NCI-H524 (cell line): ENCODE data around the gene TBC1D14.
"Not testable (repeated sequence)": the region's sequence is repeated elsewhere in the genome, so short reads cannot be mapped to it uniquely, and the experiment has no call there.

Source experiments
- DNase-seq, 2 experiments: peaks; one replicate each; lab custom pipeline; 2025; lab: John Stamatoyannopoulos, UW

TBC1D14 gene

DNA sequence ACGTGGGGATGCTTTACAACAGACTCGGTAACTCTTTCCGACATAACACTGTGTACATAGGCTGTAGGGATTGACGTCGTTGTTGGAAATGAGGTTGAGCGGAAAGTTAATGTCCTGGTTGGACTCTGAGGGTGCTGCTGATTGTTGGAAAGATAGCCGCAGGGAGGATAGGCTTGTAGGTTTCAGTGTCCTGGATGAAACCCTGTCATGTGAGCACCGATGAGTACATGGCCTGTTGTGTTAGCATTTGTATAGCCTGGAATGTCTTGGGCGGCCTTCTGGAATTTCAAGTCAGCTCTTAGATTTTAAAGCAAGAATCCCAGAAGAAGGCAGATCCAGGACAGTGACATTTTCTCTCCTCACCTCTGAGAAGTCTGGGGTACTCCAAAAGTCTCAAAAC lies 63.3 kb downstream of the TBC1D14 start:
- DNase-seq: no peak

GRCh38 chr4:6974138-6974848 lies 64.7 kb downstream of the TBC1D14 start:
- peak; percentile 66 to 80 for DNase-seq

- DNase-seq: not testable (repeated sequence)
Measured at GRCh38 chr4:6977846-6978245, 68.2 kb downstream of the TBC1D14 start.

GRCh38 chr4:6983544-6984142 lies 74.0 kb downstream of the TBC1D14 start:
- DNase-seq: no peak

DNA sequence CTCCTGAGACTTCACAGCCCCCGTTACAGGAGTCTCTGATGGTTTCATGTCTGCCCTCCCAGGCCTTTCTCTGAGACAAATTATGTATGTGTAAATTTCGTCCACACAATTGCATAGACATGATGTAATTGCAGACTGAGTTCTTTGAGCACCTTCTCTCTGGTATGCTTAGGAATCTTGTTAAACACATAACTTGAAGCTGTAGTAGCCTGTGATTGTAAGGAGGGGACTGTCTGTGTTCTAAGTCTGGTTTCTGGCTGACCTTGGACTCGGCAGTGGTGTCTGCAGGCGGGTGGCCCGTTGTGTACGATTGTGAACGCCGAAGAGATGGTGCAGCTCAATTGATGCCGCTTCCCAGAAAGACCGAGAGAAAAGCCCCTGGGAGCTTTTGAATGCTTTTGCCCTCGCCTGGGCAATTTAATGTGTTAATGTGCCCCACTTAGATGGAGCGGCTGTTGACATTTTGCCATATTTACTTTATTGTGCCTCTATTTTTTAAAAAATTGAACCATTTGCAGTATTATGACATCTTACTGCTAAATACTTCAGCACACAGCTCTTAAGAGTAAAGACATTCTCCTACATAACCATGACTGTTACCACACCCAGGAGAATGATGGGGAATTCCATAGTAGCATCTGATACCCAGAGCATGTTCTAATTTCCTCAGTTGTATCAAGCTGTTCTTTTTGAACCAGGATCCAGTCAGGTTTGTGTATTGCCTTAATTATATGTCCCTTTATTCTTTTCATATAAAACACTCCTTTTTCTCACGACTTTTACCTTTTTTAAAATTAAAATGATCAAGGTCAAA lies 75.2 kb downstream of the TBC1D14 start:
- no peak for DNase-seq

DNA sequence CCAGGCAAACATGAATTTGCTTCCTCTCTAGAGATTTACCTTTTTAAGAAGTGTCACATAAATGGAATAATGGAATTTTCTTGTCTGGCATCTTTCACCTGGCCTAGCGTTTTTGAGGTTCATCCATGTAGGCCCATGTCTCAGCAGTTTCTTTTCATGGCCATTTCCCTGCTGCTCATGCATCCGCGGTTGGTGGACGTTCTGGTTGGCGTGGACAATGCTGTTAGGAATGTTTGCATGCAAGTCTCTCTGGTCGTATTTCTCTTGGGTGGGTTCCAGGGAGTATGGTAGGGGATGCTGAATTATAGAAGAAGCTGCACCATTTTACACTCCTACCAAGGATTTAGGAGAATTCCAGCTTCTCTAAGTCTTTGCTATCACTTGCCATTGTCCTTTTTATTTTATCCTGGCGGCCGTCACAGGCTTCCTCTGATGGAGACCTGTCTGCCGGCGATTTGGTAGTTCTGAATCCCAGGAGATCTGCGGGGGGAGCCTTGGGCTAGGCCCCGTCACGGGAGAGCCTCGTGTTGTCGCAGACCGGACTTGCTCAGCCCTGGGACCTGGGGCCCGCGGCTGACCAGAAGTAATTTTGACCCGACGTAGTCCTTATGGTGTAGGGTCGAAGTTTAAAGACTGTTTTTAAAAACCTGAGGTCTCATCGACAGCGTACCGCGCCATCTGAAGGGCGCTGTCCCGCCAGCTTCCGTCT lies 76.6 kb downstream of the TBC1D14 start:
- DNase-seq: peak in 1 of 2 experiments; percentile 69

DNA sequence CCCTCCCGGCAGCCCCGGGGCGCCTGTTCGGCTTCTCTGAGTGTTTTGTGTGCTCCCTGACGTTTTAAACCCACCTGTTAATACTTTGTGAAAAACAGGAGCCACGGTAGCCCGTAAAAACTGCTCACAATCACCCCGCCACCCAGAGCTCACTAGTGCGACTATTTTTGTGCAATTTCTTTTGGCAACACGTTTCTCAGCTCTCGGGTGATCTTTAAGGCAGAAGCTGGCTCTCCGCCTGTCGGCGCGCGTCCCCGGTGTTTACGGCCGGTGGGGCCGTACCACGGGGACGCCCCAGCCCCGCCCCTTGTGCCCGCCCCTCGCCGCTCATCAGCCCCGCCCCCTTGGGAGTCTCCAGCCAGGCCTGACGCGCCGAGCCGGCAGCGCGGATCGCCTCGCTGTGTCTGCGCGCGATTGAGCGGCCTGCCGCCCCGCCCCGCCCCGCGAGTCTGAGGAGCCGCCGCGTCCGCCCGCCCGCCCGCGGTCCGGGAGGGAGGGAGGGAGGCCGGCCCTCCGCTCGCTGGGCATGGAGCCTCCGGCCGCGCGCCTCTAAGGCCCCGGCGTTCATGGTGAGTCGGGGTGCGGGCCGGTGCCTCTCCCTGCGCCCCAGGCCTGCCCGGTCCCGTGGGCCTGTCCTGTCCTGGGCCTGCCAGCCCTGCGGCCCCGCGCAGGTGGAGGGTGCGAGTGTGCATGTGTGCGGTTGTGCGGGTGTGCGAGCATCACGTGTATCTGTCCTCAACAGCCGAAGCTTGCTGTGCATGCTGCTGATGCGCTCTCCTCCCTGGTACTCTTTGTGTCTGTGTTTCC lies 77.4 kb downstream of the TBC1D14 start:
- peak; percentile 83 to 92 for DNase-seq

DNA sequence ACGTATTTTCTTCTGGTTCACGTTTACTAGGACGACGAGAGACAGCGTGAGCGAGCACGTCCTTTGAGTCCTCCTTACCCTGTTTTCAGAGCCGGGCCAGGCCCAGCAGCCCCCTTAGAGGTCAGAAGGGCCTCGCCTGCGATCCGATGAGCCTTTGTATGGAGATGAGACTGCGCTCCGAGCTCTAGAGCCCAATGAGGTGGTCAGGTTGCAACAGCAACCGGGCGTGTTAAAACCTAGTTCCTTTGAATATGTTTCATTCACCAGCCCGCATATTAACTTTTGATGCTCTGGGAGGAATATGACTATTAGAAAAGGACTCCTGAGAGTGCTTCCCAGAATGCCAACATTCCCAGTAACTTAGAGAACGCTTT lies 77.9 kb downstream of the TBC1D14 start:
- peak in 1 of 2 experiments; percentile 71 for DNase-seq

DNA sequence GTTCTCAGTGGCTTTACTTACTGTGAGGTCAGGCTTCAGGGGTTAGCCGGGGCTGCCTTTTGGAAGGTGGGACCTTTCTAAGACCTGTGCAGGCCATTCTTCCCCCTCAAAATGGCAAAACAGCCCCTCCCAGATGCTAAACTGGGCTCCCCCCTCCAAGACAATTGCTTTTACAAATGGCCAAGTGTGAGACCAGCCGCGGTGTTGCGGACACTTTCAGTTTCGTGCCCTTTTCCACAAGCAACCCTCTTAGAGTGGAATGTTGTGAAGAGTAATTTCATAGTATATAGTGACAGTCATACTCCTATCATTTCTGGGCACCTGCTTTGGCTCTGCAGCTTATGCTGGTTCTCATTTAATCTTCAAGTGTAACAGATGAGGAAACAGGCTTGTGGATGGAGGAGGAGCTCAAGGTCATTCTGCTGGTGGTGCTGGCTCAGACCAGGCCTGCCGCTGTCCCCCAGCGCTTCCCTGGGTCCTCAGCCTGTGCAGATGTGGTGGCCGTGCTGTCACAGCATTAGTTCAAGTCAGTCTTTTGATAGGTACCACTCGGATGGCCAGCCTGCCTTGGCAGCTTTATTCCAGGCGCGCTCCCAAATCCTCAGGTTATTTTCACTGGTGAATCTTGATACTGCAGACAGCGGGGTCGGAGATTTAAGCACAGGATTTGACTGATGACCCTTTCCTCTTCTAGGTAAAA lies 78.5 kb downstream of the TBC1D14 start:
- no peak for DNase-seq

DNA sequence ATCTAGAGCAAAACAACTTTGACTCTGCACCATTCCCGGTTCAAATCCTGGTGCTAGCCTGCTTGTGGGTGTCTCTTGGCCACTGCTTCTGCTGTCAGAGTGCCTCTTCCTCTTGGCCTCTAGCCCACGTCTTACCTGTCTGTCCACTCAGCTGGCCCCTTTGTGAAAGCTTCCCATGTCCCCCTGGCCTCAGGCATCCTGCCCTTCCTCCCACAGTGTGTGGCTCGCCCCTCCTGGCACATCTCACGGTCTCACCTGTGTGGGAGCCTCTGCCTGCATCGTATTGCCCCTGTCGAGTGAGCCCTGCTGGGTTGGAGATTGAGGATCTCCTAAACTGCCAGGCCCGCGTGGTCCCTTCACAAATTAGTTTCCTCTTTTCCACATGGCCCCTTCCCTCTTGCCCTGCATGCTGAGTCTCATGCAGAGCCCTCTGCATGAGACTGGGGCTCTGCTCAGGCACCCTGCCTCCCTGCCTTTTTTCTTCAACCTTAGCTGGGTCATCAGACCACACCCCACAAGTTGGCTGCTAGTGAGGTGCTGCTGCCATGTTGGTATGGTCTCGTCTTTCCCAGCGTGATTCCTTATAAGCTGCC lies 79.8 kb downstream of the TBC1D14 start:
- DNase-seq: no peak

DNA sequence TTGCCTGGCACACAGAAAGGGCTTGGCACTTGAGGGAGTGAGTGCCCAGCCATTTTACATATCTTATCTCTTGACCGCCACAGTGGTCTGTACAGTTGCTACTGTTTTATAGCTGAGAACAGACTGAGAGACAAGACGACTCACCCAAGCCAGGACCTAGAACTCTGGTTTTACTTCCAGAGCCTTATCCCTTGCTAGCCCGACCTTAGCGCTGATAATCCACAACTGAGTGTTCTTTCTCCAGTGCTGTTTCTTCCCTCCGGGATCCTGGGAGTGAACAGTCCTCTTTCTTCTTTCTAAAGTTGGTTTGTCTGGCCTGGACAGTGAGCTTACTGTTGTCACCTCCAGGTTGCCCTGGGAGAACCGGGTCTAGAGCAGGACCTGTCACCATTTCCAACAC lies 81.0 kb downstream of the TBC1D14 start:
- no peak for DNase-seq

- DNase-seq: no peak
Measured at GRCh38 chr4:6991249-6991648, 81.6 kb downstream of the TBC1D14 start.

- no peak for DNase-seq
Measured at GRCh38 chr4:6991771-6992557, 82.3 kb downstream of the TBC1D14 start.

- DNase-seq: no peak
Measured at GRCh38 chr4:6992728-6993677, 83.4 kb downstream of the TBC1D14 start.

- no peak for DNase-seq
Measured at GRCh38 chr4:6996481-6996880, 86.9 kb downstream of the TBC1D14 start.

DNA sequence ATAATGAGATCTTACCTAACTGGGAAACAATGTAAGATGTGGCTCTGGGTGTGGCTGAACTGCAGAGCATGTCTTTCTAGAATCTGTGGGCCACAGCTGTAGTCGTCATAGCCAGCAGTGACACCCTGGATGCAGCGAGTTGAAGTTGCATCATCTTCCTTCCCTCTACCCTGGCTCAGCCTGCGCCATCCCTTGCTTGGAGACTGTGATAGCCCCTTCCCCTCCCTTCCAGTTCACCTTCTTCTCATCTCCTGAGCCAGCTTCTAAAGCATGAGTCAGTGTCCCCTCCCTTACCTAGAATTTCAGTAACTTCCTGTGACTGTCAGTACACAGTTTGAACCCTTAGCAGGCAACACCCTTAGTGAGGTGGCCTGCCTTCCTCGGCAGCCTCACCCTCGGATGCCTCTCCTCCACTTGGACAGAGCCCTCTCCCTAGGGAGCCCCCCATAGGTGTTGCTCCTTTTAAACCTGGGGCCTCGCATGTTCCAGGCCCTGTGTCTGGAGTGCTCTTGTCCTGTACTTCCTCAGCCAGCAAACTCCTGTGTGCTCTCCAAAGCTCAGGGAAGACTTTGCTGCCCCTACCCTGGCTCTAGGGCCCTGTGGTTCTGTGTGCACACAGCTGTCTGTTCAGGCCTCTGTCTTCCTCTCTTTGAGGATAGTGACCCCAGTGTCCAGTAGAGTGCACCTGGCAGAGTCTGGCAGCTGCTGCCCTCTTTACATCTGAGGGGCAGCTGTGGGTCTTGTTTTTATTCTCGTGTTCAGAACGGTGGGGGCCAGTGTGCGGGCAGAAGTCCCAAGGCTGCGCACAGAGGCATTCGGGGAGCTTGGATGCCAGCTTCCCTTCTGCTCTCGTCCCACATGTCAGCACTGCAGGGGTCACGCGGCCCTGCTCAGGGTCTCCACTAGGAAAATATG lies 89.8 kb downstream of the TBC1D14 start:
- DNase-seq: no peak

GRCh38 chr4:7000421-7001176 lies 91.0 kb downstream of the TBC1D14 start:
- no peak for DNase-seq
